Measurements from ENCODE around the gene CREB3L2. TPM values are rescaled to one million over a fixed set of nuclear protein-coding genes. Genes with fewer than 3 reads are reported as not detected.

The CREB3L2 gene
- total RNA-seq, 2 experiments from 2014 or later, result 22.7 to 79.0 TPM

DNA sequence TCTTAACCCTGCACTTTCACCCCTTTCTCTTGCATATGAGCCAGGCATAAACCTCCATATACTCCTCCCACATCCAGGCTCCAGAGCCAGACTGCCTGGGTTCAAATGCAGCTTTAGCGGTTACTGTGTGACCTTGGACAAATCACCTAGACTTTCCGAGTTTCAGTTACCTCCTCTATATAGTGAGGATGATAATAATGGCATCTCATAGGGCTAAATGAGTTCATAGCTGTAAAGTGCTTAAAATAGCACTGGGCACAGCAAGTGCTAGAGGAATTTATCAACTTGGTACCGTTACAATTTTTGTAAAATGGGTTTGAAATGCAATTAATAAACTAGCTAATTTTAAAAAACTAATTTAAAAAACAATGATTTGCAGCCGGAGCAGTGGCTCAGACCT lies 101.7 kb downstream of the CREB3L2 start:
- Histone ChIP-seq H3K27ac (ENCODE audit: low read depth, low read length, poor library complexity, severe bottlenecking) (peak overlapping the region; percentile 37), H3K9me2 (ENCODE audit: insufficient read depth, low read length) (no peaks in the 10 kb centered on the region), H3K79me2 (ENCODE audit: insufficient read depth, low read depth, low read length) (no peaks in the 10 kb centered on the region), H3K4me3 (ENCODE audit: low read depth, low read length, poor library complexity, severe bottlenecking) (no peak overlapping the region), H3K36me3 (ENCODE audit: insufficient read depth, low read length) (peaks cover 40% of the 10 kb centered on the region), H3K9me3 (ENCODE audit: low read length) (no peaks in the 10 kb centered on the region), H3K4me1 (ENCODE audit: insufficient read depth, low read length, poor library complexity, severe bottlenecking) (peaks cover 20% of the 10 kb centered on the region), H4K20me1 (ENCODE audit: insufficient read depth, low read length) (no peaks in the 10 kb centered on the region), H3K4me2 (ENCODE audit: low read length) (no peak overlapping the region), H2AFZ (ENCODE audit: low read length) (no peak overlapping the region)
- ChIA-PET POLR2A (interaction anchor here (0.6 to 2.3 kb wide), 3 partner anchors 11 to 103 kb away, joined by 3 to 5 read pairs (median 4); no protein-coding TSS in a partner anchor), CTCF (ENCODE audit: unreplicated experiment) (interaction anchor here (1.0 kb wide), 1 partner anchor 106 kb away, joined by 3 read pairs; no protein-coding TSS in a partner anchor)
- intact Hi-C loops (cut with micrococcal nuclease; ENCODE audit: unreplicated experiment), result no loop called here
- TF ChIP-seq, protein P1, sequence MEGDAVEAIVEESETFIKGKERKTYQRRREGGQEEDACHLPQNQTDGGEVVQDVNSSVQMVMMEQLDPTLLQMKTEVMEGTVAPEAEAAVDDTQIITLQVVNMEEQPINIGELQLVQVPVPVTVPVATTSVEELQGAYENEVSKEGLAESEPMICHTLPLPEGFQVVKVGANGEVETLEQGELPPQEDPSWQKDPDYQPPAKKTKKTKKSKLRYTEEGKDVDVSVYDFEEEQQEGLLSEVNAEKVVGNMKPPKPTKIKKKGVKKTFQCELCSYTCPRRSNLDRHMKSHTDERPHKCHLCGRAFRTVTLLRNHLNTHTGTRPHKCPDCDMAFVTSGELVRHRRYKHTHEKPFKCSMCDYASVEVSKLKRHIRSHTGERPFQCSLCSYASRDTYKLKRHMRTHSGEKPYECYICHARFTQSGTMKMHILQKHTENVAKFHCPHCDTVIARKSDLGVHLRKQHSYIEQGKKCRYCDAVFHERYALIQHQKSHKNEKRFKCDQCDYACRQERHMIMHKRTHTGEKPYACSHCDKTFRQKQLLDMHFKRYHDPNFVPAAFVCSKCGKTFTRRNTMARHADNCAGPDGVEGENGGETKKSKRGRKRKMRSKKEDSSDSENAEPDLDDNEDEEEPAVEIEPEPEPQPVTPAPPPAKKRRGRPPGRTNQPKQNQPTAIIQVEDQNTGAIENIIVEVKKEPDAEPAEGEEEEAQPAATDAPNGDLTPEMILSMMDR (conservative IDR thresholded peaks at IDR 0.05; ENCODE audit: low read length), result no peak
- BruUV-seq (replicated peaks), result no TSS peak
- DNase-seq (ENCODE audit: low spot score), result no peak

DNA sequence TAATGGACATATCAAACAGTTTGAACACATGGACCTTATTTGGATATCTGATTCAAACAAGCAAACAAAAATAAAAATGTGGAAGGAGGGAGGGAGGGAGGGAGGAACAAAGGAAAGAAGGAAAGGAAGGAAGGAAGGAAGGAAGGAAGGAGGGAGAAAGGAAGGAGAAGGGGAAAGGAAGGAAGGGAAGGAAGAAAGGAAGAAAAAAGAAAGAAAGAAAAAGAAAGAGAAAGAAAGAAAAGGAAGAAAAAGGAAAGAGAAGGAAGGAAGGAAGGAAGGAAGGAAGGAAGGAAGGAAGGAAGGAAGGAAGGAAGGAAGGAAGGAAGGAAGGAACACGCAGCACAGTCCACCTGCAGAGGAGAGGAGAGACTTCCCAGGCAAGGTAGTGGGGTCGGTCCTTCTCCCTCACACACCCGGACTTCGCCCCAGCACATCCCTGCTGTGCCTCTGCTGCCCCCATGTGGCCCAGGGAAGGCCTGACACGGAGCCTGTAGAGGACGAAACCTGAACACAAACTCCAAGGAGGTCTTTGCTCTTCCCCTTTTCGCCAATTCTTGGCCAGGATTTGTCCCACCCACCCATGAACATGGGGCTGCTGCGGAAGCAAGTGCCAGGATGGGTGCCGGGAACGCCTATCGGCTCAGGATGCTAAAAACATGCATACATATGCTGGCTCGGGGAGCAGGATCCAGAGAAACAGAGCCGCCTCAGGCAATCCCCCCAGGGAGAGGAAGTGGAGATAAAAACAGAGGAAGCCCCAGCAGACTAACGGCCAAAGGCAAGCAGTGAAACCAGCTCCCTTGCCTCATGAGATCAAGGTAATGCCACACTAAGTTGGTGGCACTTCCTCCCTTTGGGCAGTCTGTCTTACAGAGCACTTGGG lies 102.8 kb downstream of the CREB3L2 start:
- BruUV-seq (replicated peaks), result no TSS peak
- H3K9me3 ChIP-seq (ENCODE audit: low read length), result no peaks in the 10 kb centered on the region
- peak overlapping the region; percentile 57 for H3K4me2 ChIP-seq (ENCODE audit: low read length)
- no peak for TF ChIP-seq EZH2phosphoT487 (IDR thresholded peaks at IDR 0.05; ENCODE audit: borderline replicate concordance, low read depth, low read length)
- TF ChIP-seq, protein P1 (conservative IDR thresholded peaks at IDR 0.05; ENCODE audit: low read length), result peak; percentile 88
- H2AFZ ChIP-seq (ENCODE audit: low read length), result peak overlapping the region; percentile 51; the same call in 1 of the 2 replicates
- no peaks in the 10 kb centered on the region for H3K9me2 ChIP-seq (ENCODE audit: insufficient read depth, low read length)
- no peaks in the 10 kb centered on the region for H4K20me1 ChIP-seq (ENCODE audit: insufficient read depth, low read length)
- H3K4me1 ChIP-seq (ENCODE audit: insufficient read depth, low read length, poor library complexity, severe bottlenecking), result peaks cover 20% of the 10 kb centered on the region
- peak overlapping the region; percentile 22 for H3K4me3 ChIP-seq (ENCODE audit: low read depth, low read length, poor library complexity, severe bottlenecking)
- peak overlapping the region; percentile 37 for H3K27ac ChIP-seq (ENCODE audit: low read depth, low read length, poor library complexity, severe bottlenecking)
- intact Hi-C loops (cut with micrococcal nuclease; ENCODE audit: unreplicated experiment), result loop anchor here (1.0 kb wide), 2 partner anchors 109 to 243 kb away; no protein-coding TSS in a partner anchor
- ChIA-PET POLR2A (interaction anchor here (0.8 to 2.3 kb wide), 3 partner anchors 10 to 112 kb away, joined by 4 to 5 read pairs (median 4); no protein-coding TSS in a partner anchor), CTCF (ENCODE audit: unreplicated experiment) (no interaction called here)
- H3K79me2 ChIP-seq (ENCODE audit: insufficient read depth, low read depth, low read length), result no peaks in the 10 kb centered on the region
- H3K36me3 ChIP-seq (ENCODE audit: insufficient read depth, low read length), result peaks cover 48% of the 10 kb centered on the region
- peak; percentile 75 for DNase-seq (ENCODE audit: low spot score)

Measured in OCI-LY7 (cell line).